Activated CD4-positive, alpha-beta T cell treated with anti-CD3 and anti-CD28 coated beads, Interleukin-10, Interleukin-2, amounts not matched to agents 100 ng/mL and 50 ng/mL, durations not matched to agents 16 hours and 8 hours (primary cell): ENCODE data around the gene MAGEC1.
"Not testable (repeated sequence)": the region's sequence is repeated elsewhere in the genome, so short reads cannot be mapped to it uniquely, and the experiment has no call there.

Experiments
- DNase-seq: peaks from one replicate; pipeline ENCODE4 v3.0.0-alpha.2; 2020

MAGEC1 gene, protein sequence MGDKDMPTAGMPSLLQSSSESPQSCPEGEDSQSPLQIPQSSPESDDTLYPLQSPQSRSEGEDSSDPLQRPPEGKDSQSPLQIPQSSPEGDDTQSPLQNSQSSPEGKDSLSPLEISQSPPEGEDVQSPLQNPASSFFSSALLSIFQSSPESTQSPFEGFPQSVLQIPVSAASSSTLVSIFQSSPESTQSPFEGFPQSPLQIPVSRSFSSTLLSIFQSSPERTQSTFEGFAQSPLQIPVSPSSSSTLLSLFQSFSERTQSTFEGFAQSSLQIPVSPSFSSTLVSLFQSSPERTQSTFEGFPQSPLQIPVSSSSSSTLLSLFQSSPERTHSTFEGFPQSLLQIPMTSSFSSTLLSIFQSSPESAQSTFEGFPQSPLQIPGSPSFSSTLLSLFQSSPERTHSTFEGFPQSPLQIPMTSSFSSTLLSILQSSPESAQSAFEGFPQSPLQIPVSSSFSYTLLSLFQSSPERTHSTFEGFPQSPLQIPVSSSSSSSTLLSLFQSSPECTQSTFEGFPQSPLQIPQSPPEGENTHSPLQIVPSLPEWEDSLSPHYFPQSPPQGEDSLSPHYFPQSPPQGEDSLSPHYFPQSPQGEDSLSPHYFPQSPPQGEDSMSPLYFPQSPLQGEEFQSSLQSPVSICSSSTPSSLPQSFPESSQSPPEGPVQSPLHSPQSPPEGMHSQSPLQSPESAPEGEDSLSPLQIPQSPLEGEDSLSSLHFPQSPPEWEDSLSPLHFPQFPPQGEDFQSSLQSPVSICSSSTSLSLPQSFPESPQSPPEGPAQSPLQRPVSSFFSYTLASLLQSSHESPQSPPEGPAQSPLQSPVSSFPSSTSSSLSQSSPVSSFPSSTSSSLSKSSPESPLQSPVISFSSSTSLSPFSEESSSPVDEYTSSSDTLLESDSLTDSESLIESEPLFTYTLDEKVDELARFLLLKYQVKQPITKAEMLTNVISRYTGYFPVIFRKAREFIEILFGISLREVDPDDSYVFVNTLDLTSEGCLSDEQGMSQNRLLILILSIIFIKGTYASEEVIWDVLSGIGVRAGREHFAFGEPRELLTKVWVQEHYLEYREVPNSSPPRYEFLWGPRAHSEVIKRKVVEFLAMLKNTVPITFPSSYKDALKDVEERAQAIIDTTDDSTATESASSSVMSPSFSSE

DNA sequence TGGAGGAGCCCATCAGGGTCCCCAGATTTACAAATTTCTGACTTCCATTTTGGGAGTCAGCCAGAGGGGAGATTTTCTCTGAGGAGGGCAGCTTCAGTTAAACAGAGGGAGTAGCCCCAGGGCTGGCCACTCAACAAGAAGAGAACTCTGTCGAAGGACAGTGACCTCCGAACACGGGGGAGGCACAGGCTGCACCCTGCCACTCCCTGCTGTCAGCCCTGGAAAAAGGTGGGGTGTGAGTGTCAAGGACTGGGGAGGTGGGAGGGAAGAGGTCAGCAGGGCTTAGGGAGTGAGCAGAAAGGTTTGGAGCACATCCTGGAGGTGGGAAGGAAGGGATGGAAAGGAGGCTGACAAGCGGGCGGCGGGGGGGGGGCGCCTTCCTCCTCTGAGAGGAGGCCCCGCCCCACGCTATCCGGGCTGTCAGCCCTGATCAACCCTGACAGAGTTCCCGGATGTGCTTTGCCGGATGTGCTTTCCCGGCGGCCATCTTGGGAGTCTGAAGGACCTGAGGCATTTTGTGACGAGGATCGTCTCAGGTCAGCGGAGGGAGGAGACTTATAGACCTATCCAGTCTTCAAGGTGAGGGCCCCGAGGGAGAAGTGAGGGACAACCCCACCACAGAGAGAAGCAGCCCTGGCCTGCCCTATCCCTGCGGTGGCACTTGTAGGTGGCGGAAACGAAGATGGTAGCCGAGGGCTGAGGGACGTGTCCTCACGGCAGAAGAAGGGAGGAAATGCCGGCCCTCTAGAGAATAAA is at the start of gene MAGEC1:
MAGEC1 (plus strand) TSS at position 495 of the 756 bp plus-strand sequence. CDS start 1,179 bp downstream, outside the sequence.
- DNase-seq, result no peak

DNA sequence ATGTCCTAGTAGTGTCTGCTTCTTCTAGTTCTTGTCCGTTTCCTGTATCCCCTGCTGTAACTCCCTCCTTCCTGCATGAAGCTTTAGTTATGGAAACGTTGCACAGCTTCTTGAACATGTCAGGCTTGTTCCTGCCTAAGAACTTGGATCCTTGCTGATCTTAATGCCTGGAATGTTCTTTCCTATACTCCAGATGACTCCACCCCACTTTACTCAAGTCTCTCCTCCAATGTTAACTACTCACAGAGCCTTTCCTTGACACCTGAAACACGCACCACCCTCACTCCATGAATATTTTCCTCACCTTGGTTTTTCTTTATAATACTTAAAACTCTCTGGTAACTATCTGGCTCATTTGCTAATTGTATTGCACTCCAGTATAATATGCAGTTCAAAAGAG is 46.2 kb upstream of the MAGEC1 start:
- DNase-seq, result no peak

DNA sequence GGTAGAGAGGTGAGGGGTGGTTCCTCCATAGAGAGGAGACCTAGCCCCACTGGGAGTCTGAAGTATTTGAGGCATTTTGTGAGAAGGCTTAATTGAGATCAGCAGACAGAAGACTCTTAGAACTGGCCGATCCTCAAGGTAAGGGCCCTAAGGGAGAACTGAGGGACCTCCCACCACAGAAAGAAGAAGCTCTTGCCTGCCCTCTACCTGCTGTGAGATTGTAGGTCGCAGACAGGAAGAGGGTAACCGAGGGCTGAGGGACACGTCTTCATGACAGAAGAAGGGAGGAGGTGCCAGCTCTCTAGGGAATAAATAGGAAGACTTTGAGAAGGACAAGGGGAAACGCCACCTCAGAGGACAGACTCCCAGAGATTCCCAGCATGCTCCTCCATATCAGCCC is 24.1 kb upstream of the MAGEC1 start:
- DNase-seq, result no peak

DNA sequence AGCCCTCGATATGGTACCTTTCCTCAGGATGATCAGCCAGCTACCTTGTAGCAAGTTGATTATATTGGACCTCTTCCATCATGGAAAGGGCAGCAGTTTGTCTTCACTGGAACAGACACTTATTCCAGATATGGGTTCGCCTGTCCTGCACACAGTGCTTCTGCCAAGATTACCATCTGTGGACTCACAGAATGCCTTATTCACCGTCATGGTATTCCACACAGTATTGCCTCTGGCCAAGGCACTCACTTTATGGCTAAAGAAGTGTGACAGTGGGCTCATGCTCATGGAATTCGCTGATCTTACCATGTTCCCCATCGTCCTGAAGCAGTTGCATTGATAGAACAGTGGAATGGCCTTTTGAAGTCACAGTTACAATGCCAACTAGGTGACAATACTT is 14.9 kb upstream of the MAGEC1 start:
- not testable (repeated sequence) for DNase-seq

DNA sequence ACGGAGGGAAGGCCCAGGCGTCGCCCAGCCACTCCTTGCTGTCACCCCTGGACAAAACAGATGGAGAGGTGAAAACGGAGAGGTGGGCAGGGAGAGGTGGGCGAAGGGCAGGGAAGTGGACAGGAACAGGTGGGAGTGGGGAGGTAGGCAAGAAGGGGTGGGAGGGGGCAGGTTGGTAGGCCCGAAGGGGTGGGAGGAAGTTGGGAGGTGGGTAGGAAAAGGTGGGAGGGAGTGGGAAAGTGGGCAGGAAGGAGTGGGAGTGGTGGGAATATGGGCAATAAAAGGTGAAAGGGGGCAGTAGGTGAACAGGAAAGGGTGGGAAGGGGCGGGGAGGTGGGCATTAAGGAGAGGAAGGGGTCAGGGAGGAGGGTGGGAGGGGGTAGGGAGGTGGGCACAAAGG is 9.0 kb upstream of the MAGEC1 start:
- no peak for DNase-seq

DNA sequence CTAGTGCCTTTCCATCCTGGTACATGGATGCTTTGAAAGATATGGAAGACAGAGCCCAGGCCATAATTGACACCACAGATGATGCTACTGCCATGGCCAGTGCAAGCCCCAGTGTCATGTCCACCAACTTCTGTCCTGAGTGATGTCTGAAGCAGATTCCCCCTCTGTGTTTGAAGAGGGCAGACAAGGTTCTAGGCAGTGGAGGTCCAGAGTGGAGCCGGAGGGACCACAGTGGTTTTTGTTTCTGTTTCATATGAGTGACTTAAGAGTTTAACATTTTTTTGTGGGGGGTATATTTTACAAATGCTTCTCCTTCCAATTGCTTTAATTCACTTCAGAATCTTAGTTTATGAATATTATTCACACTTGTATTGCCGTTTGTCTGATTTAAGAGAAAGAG is 6.0 kb upstream of the MAGEC1 start:
- DNase-seq, result no peak

DNA sequence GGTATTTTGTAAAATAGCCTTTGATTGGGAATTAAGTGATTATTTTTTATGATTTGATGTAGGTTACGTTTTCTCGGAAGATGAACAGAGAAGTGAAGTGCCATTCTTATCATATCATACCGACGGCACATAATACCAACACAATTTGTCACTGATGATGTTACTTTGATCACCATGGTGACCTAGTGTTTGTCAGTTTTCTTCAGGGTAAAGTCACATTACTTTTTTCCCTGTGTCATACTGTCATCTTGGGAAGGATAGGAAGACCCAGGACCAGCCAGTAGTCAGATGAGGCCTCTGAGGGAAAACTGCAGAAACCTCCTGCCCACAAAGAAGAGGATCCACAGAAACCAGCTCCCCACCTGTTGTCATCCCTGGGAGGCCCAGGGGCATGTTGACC is 1.3 kb upstream of the MAGEC1 start:
- no peak for DNase-seq

DNA sequence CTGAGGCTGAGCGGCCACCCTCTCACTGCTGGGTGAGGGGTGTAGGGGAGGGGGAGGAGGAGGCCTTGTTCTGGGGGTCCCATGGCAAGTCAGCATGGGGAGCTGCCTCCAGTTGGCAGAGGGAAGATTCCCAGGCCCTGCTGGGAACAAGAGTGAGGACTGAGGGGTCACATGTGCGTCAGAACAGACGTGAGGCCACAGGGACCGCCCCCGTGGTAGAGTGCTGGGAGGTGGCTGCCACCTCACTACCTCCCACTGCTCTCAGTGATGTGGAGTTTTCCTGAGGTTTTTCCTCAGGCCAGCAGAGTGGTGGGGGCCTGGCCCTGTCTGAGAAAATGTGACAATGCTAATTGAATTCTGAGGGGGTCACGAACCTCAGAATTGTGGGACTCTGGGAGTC is 568 bp downstream of the MAGEC1 start:
- no peak for DNase-seq

DNA sequence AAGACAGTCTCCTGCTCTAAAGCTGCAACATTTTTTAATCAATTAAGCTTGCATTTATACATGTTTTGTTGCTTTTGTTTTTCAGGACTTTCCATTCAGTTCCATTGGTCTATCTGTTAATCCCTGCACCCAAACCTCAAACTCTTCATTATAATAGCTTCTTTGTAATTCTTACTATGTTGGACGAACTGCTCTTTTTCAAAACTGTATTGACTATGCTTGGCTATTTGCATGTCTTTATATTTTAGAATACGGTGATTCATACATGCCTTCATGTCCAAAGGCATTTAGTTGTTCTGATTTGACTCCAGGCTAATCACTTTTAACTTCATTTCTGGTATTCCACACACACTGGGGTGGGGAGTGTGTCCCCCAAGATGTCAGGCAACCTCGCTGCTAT is 14.1 kb downstream of the MAGEC1 start:
- DNase-seq, result no peak

DNA sequence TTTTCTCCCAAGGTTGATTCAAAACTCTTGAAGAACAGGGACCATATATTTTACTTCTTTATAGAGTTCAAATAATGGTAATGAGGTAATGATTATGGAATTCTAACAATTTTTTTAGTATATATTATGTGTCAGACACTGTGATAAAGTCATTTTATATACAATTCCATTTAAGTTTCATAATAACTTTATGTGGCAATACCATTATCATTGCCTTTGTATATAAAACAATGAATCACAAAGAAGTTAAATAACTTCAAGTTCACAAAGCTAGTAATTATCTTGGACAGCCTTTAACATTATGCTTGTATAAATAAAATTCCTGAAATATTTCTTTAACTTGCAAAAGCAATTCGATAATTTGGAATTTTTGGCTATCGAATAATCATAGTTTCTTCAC is 20.6 kb downstream of the MAGEC1 start:
- no peak for DNase-seq

DNA sequence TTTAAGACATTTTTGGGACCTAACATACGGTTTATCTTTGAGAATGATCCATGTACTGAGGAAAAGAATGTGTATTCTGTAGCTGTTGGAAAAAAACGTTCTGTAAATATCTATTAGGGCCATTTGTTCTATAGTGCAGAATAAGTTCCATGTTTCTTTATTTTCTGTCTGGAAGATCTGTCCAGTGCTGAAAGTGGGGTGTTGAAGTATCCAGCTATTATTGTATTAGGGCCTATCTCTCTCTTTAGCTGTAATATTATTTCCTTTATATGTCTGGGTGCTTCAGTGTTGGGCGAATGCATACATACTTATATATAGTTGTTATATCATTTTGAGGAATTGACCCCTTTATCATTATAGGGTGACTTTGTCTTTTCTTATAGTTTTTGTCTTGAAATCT is 24.7 kb downstream of the MAGEC1 start:
- DNase-seq, result no peak

DNA sequence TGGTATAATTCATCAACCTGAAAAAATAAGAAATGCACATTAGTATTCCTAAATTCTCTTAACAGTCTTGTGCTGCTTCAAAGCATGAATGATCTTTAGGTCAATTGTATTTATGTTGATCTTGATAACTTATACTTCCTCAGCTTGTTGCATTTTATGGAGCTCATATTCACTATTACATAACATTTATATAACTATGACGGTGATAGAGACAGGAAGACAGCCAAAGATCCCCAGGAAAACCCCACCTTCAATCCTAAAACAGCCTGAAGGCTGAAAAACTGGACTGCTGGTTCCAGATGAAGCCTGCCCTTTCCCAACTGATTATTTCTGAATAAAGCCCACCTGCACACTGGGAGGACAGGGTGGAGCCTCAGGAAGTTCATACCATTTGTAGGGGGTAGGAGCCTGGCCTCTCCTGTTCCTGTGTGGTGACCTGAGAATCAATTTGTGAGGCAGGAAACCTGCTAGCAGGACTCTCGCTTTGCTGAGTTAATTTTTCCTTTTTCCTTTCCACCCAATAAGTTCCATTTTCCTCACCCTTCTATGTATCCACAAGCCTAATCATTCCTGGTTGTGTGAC is 30.5 kb downstream of the MAGEC1 start:
- no peak for DNase-seq

DNA sequence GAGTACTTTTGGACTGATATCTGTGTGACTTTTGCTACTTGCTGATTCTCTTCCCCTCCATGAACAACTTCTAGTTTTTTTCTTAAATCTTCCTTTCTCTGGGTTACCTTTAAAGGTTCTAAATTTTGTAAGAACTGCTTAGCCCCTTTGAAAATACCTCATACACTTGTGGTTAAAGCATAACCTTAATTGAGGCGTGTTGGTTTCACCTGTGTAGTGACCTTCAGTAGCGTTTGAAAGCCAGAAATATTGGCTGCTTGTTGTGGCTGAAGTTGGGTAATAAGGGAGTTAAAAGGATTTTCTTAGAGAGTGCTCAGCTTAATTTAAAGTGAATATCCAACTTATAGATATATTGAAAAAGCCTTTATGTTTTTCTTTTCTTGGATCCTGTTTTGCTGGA is 32.0 kb downstream of the MAGEC1 start:
- DNase-seq, result no peak

DNA sequence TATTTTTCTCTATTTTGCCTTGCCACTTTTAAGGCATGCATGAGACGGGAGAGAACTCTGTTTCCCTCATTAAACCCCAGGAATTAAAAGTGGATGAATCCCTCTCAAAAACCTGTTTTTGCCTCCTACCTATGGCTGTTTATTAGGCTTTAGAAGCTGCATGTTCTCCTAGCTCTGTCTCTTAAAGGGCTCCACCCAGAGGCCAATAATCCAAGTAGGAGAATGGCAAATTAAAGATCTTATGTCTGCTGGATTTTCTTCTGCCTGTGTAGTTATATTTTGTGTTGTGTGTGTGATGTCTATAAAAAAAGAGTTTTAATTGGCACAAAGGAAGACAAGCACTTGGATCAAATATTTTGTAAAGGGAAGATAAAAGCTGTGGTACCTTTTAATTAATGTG is 32.4 kb downstream of the MAGEC1 start:
- DNase-seq, result no peak

DNA sequence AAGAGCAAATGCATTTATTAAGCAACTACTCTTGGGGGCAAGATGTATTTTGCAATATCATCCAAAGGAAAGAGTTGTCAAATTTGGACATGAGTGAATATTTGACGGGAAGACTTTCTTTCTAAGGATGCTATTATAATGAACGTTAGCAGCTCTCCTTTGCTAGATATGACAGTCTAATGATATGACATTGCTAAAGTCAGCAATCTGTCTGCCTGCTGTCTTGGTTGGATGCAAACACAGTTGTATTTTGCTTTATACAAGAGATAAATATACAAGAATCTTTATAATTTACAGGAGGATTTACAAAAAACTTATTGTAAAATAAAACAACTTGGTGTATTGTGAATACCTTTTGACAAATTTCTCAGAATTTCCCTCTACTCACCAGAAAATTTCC is 37.5 kb downstream of the MAGEC1 start:
- DNase-seq, result no peak

DNA sequence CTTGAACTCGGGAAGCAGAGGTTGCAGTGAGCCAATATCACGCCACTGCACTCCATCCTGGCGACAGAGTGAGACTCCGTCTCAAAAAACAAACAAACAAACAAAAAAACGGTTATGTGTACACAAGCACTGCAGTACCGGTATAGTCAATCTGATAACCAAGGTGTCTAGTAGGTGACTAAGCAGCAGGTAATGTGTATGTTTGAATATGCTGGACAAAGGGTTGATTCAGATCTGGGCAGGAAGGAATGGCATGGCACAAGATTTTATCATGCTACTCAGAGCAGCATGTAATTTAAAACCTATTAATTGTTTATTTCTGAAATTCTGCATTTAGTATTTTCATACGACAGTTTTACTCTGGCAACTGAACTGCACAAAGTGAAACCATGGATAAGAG is 41.7 kb downstream of the MAGEC1 start:
- no peak for DNase-seq

DNA sequence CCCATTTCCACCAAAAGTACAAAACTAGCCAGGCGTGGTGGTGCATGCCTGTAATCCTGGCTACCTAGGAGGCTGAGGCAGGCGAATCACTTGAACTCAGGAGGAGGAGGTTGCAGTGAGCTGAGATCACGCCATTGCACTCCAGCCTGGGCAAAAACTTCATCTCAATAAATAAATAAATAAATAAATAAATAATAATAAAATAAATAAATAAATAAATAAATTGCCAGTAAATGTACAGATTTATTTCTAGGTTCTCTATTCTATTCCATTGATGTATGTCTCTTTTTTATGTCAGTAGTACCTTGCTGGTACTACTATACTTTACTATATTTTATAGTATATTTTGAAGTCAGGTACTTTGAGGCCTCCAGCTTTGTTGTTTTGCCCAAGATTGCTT is 43.7 kb downstream of the MAGEC1 start:
- no peak for DNase-seq

DNA sequence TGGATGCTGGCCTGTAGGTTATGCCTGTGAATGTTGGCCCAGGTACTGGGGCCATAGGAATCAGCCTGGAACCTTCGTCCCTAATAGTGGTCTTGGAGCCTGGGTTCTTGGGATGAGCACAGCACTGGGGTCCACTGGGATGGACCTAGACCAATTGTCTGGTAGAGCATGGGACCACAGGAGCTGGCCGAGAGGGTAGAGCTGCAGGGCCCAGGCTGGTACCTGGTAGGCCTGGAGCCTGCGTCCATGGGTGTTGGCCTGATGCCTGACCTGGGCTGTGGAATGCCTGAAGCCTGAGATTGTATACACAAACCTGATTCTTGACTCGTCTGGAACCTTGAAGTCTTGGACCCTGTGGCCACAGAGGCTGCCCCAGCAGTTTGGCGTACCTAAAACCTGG is 48.9 kb downstream of the MAGEC1 start:
- no peak for DNase-seq

DNA sequence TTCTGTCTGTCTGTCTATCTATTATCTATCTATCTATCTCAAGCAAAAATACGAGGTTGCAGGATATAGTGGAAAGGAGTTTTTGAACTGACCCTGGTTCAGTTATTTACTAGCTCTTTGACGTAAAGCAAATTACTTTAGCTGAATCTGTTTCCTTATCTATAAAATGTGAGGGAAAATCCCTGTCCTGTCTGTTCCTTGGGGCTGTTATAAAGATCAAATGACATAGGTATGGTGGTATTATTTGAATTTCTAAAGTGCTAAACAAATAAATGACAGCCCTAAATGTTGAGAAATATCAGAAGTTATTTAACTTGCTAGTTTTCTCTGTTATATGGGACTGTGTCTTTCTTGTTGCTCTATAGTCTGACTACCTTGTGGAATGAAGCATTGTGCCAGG is 55.0 kb downstream of the MAGEC1 start:
- no peak for DNase-seq
